ENCODE measurements around the gene M1AP.
A peak's percentile ranks its signal among the peaks of the same experiment; 100 is the strongest.

The M1AP gene

DNA sequence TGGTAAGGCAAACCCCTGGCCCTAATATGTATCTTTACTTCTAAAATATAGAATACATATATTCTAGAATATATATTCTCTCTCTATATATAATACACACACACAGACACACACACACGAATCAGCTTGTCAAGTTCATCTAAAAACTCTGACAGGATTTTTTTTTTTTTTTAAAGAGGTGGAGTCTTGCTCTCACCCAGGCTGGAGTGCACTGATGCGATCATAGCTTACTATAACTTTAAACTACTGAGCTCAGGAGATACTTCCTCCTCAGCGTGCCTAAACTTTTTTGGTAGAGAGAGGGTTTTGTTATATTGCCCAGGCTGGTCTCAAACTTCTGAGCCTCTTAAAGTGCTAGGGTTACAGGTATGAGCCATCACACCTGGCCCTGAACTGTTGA, 48.5 kb downstream of the M1AP start:
- Mint-ChIP-seq H3K27me3 (ENCODE audit: low read depth, poor library complexity) (peaks cover 73% of the 10 kb centered on the region), H3K4me3 (no peak overlapping the region), H3K27ac (no peak overlapping the region), H3K9me3 (no peaks in the 10 kb centered on the region), H3K4me1 (peaks cover 4% of the 10 kb centered on the region), H3K36me3 (ENCODE audit: low read depth) (no peaks in the 10 kb centered on the region)
- DNase-seq = no peak
- TF ChIP-seq, protein P1, sequence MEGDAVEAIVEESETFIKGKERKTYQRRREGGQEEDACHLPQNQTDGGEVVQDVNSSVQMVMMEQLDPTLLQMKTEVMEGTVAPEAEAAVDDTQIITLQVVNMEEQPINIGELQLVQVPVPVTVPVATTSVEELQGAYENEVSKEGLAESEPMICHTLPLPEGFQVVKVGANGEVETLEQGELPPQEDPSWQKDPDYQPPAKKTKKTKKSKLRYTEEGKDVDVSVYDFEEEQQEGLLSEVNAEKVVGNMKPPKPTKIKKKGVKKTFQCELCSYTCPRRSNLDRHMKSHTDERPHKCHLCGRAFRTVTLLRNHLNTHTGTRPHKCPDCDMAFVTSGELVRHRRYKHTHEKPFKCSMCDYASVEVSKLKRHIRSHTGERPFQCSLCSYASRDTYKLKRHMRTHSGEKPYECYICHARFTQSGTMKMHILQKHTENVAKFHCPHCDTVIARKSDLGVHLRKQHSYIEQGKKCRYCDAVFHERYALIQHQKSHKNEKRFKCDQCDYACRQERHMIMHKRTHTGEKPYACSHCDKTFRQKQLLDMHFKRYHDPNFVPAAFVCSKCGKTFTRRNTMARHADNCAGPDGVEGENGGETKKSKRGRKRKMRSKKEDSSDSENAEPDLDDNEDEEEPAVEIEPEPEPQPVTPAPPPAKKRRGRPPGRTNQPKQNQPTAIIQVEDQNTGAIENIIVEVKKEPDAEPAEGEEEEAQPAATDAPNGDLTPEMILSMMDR (IDR thresholded peaks at IDR 0.05) = no peak

GRCh38 chr2:74597410-74597809, 50.7 kb downstream of the M1AP start:
- H3K9me3 Mint-ChIP-seq = no peaks in the 10 kb centered on the region
- H3K27me3 Mint-ChIP-seq (ENCODE audit: low read depth, poor library complexity) = peaks cover 71% of the 10 kb centered on the region
- peaks cover 4% of the 10 kb centered on the region for H3K4me1 Mint-ChIP-seq

DNA sequence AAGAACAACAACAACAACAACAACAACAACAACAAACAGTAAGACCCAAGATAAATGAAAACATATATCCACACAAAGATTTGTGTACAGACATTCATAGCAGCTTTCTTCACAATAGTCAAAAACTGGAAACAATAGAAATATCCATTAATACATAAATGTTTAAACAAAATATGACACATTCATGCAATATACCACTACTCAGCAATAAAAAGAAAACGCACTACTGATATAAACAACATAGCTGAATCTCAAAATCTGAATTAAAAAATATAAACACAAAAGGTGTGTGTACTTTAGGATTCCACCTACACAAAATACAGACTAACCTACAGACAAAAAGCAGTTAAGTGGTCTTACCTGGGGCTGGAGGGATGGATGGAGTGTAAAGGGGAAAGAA, 51.5 kb downstream of the M1AP start:
- no peak overlapping the region for H3K27ac Mint-ChIP-seq
- H3K4me3 Mint-ChIP-seq = no peak overlapping the region
- TF ChIP-seq, protein P1 (IDR thresholded peaks at IDR 0.05) = no peak

More at GRCh38 chr2:74597410-74597809, 50.7 kb downstream of the M1AP start:
- H3K27ac Mint-ChIP-seq = no peak overlapping the region
- no peak for DNase-seq
- no peaks in the 10 kb centered on the region for H3K36me3 Mint-ChIP-seq (ENCODE audit: low read depth)
- TF ChIP-seq, protein P1 (IDR thresholded peaks at IDR 0.05) = no peak
- H3K4me3 Mint-ChIP-seq = no peak overlapping the region

GRCh38 chr2:74593826-74594772, 54.0 kb downstream of the M1AP start:
- no peak overlapping the region for H3K4me3 Mint-ChIP-seq
- no peaks in the 10 kb centered on the region for H3K9me3 Mint-ChIP-seq
- peaks cover 76% of the 10 kb centered on the region for H3K27me3 Mint-ChIP-seq (ENCODE audit: low read depth, poor library complexity)
- H3K27ac Mint-ChIP-seq = peak overlapping the region; percentile 45
- peaks cover 4% of the 10 kb centered on the region for H3K4me1 Mint-ChIP-seq
- no peak for DNase-seq
- no peaks in the 10 kb centered on the region for H3K36me3 Mint-ChIP-seq (ENCODE audit: low read depth)
- TF ChIP-seq, protein P1 (IDR thresholded peaks at IDR 0.05) = no peak

More for the DNA sequence above, 51.5 kb downstream of the M1AP start:
- Mint-ChIP-seq H3K36me3 (ENCODE audit: low read depth) (no peaks in the 10 kb centered on the region), H3K9me3 (no peaks in the 10 kb centered on the region), H3K4me1 (peaks cover 4% of the 10 kb centered on the region), H3K27me3 (ENCODE audit: low read depth, poor library complexity) (peaks cover 70% of the 10 kb centered on the region)
- DNase-seq = no peak

DNA sequence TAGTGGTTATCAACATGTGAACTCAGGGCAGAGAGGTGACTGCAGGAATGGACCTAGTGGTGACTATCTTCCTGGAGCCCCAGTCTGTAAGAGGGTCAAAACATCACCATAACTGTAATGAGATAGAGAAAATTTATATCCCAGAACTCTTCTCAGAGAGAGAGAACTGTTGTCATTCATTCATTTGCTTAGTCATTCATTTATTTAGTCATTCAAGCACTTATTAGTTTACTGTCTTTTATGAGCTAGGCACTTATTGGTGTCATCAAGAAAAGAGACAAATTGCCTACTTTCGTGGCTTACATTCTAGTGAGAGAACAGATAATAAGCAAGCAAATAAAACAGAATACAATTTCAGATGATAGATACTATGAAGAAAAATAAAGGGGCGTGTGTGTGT, 59.5 kb downstream of the M1AP start:
- H3K4me1 Mint-ChIP-seq = peaks cover 4% of the 10 kb centered on the region

More for the DNA sequence above, 59.5 kb downstream of the M1AP start:
- Mint-ChIP-seq H3K27ac (no peak overlapping the region), H3K27me3 (ENCODE audit: low read depth, poor library complexity) (peaks cover 68% of the 10 kb centered on the region), H3K9me3 (no peaks in the 10 kb centered on the region), H3K4me3 (no peak overlapping the region), H3K36me3 (ENCODE audit: low read depth) (no peaks in the 10 kb centered on the region)
- no peak for DNase-seq
- TF ChIP-seq, protein P1 (IDR thresholded peaks at IDR 0.05) = no peak
